Thymus (tissue), 11 donors: ENCODE measurements around the gene GNB1. TPM values are rescaled to one million over a fixed set of nuclear protein-coding genes. Genes with fewer than 3 reads are reported as not detected.

Source experiments
- DNase-seq, 9 donors: peaks; one replicate each; pipeline ENCODE4 v3.0.0-alpha.2; 2013; ENCODE audit warnings: low spot score in 9 of 9, low read depth in 6 of 9, missing footprints in 1 of 9
- H3K27ac ChIP-seq, 2 donors: one replicate each; pipeline ENCODE4 v1.5.1; 2013; ENCODE audit warnings: control low read depth in 1 of 2, low read depth in 1 of 2, low read length in 1 of 2, mild to moderate bottlenecking in 1 of 2, moderate library complexity in 1 of 2
- H3K27me3 ChIP-seq, 2 donors: one replicate each; pipeline ENCODE4 v1.5.1; 2013; ENCODE audit warnings: low read length in 1 of 2; ENCODE audit not compliant: control insufficient read depth in 2 of 2, insufficient read depth in 1 of 2
- H3K36me3 ChIP-seq, 2 donors: one replicate each; pipeline ENCODE4 v1.5.1; 2013; ENCODE audit warnings: low read length in 1 of 2, mild to moderate bottlenecking in 1 of 2, moderate library complexity in 1 of 2; ENCODE audit not compliant: control insufficient read depth in 2 of 2, insufficient read depth in 2 of 2
- H3K4me1 ChIP-seq, 2 donors: one replicate each; pipeline ENCODE4 v1.5.1; 2013; ENCODE audit warnings: low read length in 2 of 2; ENCODE audit not compliant: control insufficient read depth in 2 of 2, insufficient read depth in 2 of 2
- H3K4me3 ChIP-seq, 2 donors: one replicate each; pipeline ENCODE4 v1.5.1; 2013; ENCODE audit warnings: low read length in 2 of 2, control low read depth in 1 of 2, mild to moderate bottlenecking in 1 of 2
- H3K9me3 ChIP-seq, 2 donors: one replicate each; pipeline ENCODE4 v1.5.1; 2013; ENCODE audit warnings: low read length in 1 of 2, mild to moderate bottlenecking in 1 of 2; ENCODE audit not compliant: control insufficient read depth in 2 of 2, insufficient read depth in 1 of 2
- WGBS: extraction: QIAGEN DNeasy Blood & Tissue Kit; methylation state at CpG from one replicate; pipeline ENCODE4 v1.1.7; 2013; 5-methylcytosine and 5-hydroxymethylcytosine counted together
- polyA plus RNA-seq: library from polyadenylated mRNA; stranded (reverse); fragments of 200-250 nt; gene quantifications from one replicate; pipeline ENCODE4 v1.2.3, GENCODE V29; 2013
- total RNA-seq: library from RNA; stranded (reverse); fragments of 120-200 nt; gene quantifications from one replicate; pipeline ENCODE4 v1.2.4, GENCODE V29; 2013
- donor health status: healthy.

GNB1 gene
- total and polyA plus RNA-seq, 2 donors, result 45.1 to 123 TPM

- H3K9me3 ChIP-seq, result no peaks in the 10 kb centered on the region
- no peak overlapping the region for H3K27ac ChIP-seq
- H3K4me3 ChIP-seq, result no peak overlapping the region
- no peaks in the 10 kb centered on the region for H3K27me3 ChIP-seq
- WGBS, result 47% methylated on average over 3 of the region's 3 CpGs
- no peaks in the 10 kb centered on the region for H3K4me1 ChIP-seq
- DNase-seq, result no peak
- H3K36me3 ChIP-seq, result peaks cover 8 to 18% of the 10 kb centered on the region in 2 donors
These were observed 49.3 kb downstream of the GNB1 start for GRCh38 chr1:1841575-1841995.

- Histone ChIP-seq H3K36me3 (peaks cover 16 to 30% of the 10 kb centered on the region in 2 donors), H3K4me1 (no peaks in the 10 kb centered on the region), H3K27ac (no peak overlapping the region), H3K9me3 (no peaks in the 10 kb centered on the region), H3K4me3 (no peak overlapping the region), H3K27me3 (no peaks in the 10 kb centered on the region)
- WGBS, result 97% methylated on average over 10 of the region's 10 CpGs
- no peak for DNase-seq
These were observed 51.4 kb downstream of the GNB1 start for GRCh38 chr1:1839311-1839965.

GRCh38 chr1:1836119-1836518 is 54.8 kb downstream of the GNB1 start:
- no peaks in the 10 kb centered on the region for H3K4me1 ChIP-seq

GRCh38 chr1:1835546-1835945 is 55.3 kb downstream of the GNB1 start:
- Histone ChIP-seq H3K9me3 (no peaks in the 10 kb centered on the region), H3K27ac (no peak overlapping the region), H3K36me3 (peaks cover 39 to 59% of the 10 kb centered on the region in 2 donors), H3K27me3 (no peaks in the 10 kb centered on the region), H3K4me3 (no peak overlapping the region), H3K4me1 (no peaks in the 10 kb centered on the region)
- no peak for DNase-seq
- 98% methylated on average over 3 of the region's 3 CpGs for WGBS

More at GRCh38 chr1:1836119-1836518, 54.8 kb downstream of the GNB1 start:
- WGBS, result 99% methylated on average over 8 of the region's 8 CpGs
- Histone ChIP-seq H3K27ac (peak overlapping the region in 1 of 2 donors; percentile 31), H3K9me3 (no peaks in the 10 kb centered on the region), H3K36me3 (peaks cover 35 to 55% of the 10 kb centered on the region in 2 donors), H3K27me3 (no peaks in the 10 kb centered on the region), H3K4me3 (no peak overlapping the region)
- no peak for DNase-seq

- WGBS, result 91% methylated on average over 6 of the region's 6 CpGs
- Histone ChIP-seq H3K9me3 (no peaks in the 10 kb centered on the region), H3K36me3 (peaks cover 47 to 66% of the 10 kb centered on the region in 2 donors), H3K4me3 (no peak overlapping the region), H3K4me1 (no peaks in the 10 kb centered on the region), H3K27me3 (no peaks in the 10 kb centered on the region), H3K27ac (no peak overlapping the region)
- no peak for DNase-seq
These were observed 57.0 kb downstream of the GNB1 start for GRCh38 chr1:1833916-1834325.

GRCh38 chr1:1833456-1833855 is 57.4 kb downstream of the GNB1 start:
- Histone ChIP-seq H3K9me3 (no peaks in the 10 kb centered on the region), H3K36me3 (peaks cover 45 to 67% of the 10 kb centered on the region in 2 donors), H3K4me3 (no peak overlapping the region), H3K4me1 (no peaks in the 10 kb centered on the region), H3K27me3 (no peaks in the 10 kb centered on the region), H3K27ac (no peak overlapping the region)
- DNase-seq, result no peak
- 94% methylated on average over 10 of the region's 10 CpGs for WGBS

GRCh38 chr1:1832820-1833219 is 58.1 kb downstream of the GNB1 start:
- Histone ChIP-seq H3K4me3 (no peak overlapping the region), H3K9me3 (no peaks in the 10 kb centered on the region), H3K27ac (no peak overlapping the region), H3K36me3 (peaks cover 43 to 64% of the 10 kb centered on the region in 2 donors), H3K4me1 (no peaks in the 10 kb centered on the region), H3K27me3 (no peaks in the 10 kb centered on the region)
- WGBS, result 97% methylated on average over 5 of the region's 5 CpGs
- no peak for DNase-seq

- Histone ChIP-seq H3K27me3 (no peaks in the 10 kb centered on the region), H3K4me1 (no peaks in the 10 kb centered on the region), H3K4me3 (no peak overlapping the region), H3K27ac (no peak overlapping the region), H3K9me3 (no peaks in the 10 kb centered on the region), H3K36me3 (peaks cover 43 to 60% of the 10 kb centered on the region in 2 donors)
- 96% methylated on average over 8 of the region's 8 CpGs for WGBS
- DNase-seq, result no peak
These were observed 58.7 kb downstream of the GNB1 start for GRCh38 chr1:1832166-1832565.

GRCh38 chr1:1827089-1827848 is 63.6 kb downstream of the GNB1 start:
- DNase-seq, result no peak
- 93% methylated on average over 14 of the region's 14 CpGs for WGBS
- peaks cover 43 to 47% of the 10 kb centered on the region in 2 donors for H3K36me3 ChIP-seq
- peaks cover 0 to 2% of the 10 kb centered on the region in 2 donors for H3K4me1 ChIP-seq
- H3K9me3 ChIP-seq, result no peaks in the 10 kb centered on the region
- no peaks in the 10 kb centered on the region for H3K27me3 ChIP-seq
- H3K27ac ChIP-seq, result peak overlapping the region in 1 of 2 donors; percentile 69
- no peak overlapping the region for H3K4me3 ChIP-seq
